ENCODE results near the gene SYT8.
A peak's percentile ranks its signal among the peaks of the same experiment; 100 is the strongest.
"Not testable (repeated sequence)": the region's sequence is repeated elsewhere in the genome, so short reads cannot be mapped to it uniquely, and the experiment has no call there.

SYT8 gene

GRCh38 chr11:1866226-1866625, 31.4 kb downstream of the SYT8 start:
- no peak for DNase-seq
- in situ Hi-C loops (cut with MboI; ENCODE audit: low pct_unique_long_range_greater_than_20kb, low sequenced_read_pairs) = no loop called here

- in situ Hi-C loops (cut with MboI; ENCODE audit: low pct_unique_long_range_greater_than_20kb, low sequenced_read_pairs) = no loop called here
- no peak for DNase-seq
These were observed 32.0 kb downstream of the SYT8 start for GRCh38 chr11:1866776-1867175.

GRCh38 chr11:1867381-1867780, 32.6 kb downstream of the SYT8 start:
- DNase-seq = no peak
- in situ Hi-C loops (cut with MboI; ENCODE audit: low pct_unique_long_range_greater_than_20kb, low sequenced_read_pairs) = no loop called here

GRCh38 chr11:1868056-1868635, 33.4 kb downstream of the SYT8 start:
- no peak for DNase-seq
- in situ Hi-C loops (cut with MboI; ENCODE audit: low pct_unique_long_range_greater_than_20kb, low sequenced_read_pairs) = no loop called here

- no peak for DNase-seq
- in situ Hi-C loops (cut with MboI; ENCODE audit: low pct_unique_long_range_greater_than_20kb, low sequenced_read_pairs) = no loop called here
These were observed 34.0 kb downstream of the SYT8 start for GRCh38 chr11:1868636-1869291.

DNA sequence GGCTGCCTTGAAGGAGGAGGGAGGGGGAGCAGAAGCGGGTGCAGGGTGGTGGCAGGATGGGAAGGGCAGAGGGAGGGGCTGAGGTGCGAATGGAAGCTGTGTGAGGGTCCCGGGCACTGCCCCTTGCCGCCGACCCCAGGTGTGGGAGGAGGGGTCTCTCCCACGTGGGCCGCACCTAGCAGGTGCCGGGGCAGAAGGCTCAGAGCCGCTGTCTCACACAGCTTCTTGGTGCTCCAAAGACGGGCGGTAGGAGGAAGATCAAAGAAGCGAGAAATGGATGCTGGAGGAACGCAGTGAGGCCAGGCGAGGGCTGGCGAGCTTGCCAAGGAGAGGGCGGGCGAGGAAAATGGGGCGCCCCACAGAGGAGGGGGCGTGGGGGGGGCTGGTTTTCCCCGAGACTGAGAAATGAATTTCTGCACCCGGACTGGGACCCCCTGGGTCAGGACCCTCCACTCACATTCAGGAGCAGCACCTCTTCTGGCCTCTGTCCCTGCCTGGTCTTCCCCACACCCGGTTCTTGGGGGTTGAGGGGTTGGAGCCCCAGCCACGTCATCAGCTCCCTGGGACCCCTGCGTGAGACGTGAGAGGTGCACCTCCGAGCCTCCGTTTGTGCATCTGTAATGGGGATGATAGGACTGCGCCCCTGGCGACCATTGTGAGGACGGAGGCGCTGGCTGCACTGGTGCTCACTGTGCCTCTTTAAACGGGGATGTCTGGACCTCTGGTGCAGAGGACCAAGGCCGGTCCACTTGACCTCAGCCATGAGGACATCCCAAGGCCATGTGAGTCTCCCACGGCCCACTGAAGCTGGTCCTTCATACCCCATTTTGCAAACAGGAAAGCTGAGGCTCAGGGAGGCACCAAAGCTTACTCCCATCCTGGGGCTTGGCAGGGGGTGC, 34.9 kb downstream of the SYT8 start:
- no peak for DNase-seq
- in situ Hi-C loops (cut with MboI; ENCODE audit: low pct_unique_long_range_greater_than_20kb, low sequenced_read_pairs) = no loop called here

- DNase-seq = no peak
- in situ Hi-C loops (cut with MboI; ENCODE audit: low pct_unique_long_range_greater_than_20kb, low sequenced_read_pairs) = no loop called here
These were observed 35.5 kb downstream of the SYT8 start for GRCh38 chr11:1870326-1870696.

DNA sequence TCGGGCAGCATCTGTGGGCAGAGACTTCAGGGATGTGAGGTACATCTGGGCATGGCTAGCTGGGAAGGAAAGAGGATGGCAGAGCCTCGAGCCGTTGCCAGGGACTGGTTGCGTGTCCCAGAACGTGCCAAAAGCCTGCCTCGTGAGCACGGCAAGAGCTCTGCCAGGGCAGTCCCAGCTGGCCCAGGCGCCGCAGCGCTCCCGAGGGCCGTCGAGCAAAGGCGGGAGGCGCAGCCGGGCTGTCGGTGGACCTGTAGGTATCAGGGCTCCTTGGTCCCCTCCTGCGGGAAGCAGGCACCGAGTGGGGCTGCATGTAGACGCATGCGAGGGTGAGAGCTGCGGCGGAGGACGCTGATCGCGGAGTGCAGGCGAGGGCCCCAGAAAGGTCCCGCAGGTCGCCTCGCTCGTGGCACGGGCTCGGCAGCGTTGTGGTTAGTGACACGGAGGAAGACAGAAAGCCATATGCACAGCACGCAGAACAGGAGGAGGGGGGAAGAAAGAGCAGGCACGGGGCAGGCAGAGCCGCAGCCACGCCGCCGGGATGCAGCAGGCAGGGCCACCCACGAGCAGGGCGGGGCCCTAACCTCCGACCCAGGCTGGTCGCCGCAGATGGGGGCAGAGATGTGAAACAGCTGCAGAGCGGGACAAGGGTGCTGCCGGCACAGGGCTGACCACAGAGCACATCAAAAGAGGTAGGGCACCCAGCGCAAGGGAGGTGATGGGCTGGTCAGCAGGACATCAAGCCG, 36.1 kb downstream of the SYT8 start:
- in situ Hi-C loops (cut with MboI; ENCODE audit: low pct_unique_long_range_greater_than_20kb, low sequenced_read_pairs) = no loop called here
- no peak for DNase-seq

- in situ Hi-C loops (cut with MboI; ENCODE audit: low pct_unique_long_range_greater_than_20kb, low sequenced_read_pairs) = no loop called here
- DNase-seq = no peak
These were observed 36.7 kb downstream of the SYT8 start for GRCh38 chr11:1871531-1871930.

DNA sequence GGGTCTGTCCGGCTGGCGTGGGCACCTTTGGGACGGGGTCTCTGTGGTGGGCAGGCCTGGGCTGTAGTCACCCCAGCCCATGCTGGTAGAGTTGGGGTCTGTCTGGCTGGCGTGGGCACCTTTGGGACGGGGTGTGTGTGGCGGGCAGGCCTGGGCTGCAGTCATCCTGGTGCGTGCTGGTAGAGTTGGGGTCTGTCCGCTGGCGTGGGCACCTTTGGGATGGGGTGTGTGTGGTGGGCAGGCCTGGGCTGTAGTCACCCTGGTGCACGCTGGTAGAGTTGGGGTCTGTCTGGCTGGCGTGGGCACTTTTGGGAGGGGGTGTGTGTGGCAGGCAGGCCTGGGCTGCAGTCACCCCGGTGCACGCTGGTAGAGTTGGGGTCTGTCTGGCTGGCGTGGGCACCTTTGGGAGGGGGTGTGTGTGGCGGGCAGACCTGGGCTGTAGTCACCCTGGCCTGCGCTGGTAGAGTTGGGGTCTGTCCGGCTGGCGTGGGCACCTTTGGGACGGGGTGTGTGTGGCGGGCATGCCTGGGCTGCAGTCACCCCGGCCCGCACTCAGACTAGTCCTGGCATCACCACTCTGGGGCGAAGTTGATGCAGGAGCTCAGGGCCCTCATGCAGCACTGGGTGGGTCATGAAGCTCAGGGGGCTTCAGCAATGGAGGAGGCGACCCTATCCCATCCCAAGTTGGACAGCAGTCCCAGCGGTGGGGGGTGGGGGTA, 37.6 kb downstream of the SYT8 start:
- DNase-seq = no peak
- in situ Hi-C loops (cut with MboI; ENCODE audit: low pct_unique_long_range_greater_than_20kb, low sequenced_read_pairs) = no loop called here

GRCh38 chr11:1873048-1873812, 38.4 kb downstream of the SYT8 start:
- in situ Hi-C loops (cut with MboI; ENCODE audit: low pct_unique_long_range_greater_than_20kb, low sequenced_read_pairs) = no loop called here
- DNase-seq = no peak

- in situ Hi-C loops (cut with MboI; ENCODE audit: low pct_unique_long_range_greater_than_20kb, low sequenced_read_pairs); DNase-seq: not testable (repeated sequence)
These were observed 39.0 kb downstream of the SYT8 start for GRCh38 chr11:1873813-1874150.

DNA sequence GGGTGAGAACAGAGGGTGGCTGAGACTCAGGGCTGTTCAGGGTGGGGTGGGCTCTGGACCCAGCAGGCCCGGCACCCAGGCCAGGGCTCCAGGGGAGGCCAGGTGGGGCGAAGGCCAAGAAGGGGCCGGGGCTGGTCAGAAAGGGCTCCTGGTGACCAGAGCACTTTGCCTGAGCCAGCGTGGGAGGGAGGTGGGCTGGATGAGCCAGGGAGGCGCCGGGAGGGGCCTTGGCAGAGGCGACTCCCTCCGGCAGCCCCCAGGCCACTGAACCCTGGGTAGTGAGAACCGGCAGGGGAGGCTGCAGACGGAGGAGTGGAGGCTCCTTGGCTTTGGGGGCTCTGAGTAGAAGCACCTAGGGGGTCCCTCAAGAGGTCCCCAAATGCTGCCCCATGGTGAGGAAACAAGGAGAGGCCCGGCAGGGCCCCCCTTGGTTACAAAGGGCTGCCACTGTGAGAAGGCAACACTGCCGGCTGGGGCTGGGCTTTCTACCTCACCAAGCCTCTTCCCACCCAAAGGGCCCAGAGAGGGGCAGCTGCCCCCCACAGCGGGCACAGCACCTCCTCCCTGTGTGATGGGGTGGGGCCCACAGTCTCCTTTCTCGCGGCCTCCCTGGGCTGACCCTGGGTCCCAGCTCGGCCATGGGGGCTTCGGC, 39.8 kb downstream of the SYT8 start:
- in situ Hi-C loops (cut with MboI; ENCODE audit: low pct_unique_long_range_greater_than_20kb, low sequenced_read_pairs); DNase-seq: not testable (repeated sequence)

DNA sequence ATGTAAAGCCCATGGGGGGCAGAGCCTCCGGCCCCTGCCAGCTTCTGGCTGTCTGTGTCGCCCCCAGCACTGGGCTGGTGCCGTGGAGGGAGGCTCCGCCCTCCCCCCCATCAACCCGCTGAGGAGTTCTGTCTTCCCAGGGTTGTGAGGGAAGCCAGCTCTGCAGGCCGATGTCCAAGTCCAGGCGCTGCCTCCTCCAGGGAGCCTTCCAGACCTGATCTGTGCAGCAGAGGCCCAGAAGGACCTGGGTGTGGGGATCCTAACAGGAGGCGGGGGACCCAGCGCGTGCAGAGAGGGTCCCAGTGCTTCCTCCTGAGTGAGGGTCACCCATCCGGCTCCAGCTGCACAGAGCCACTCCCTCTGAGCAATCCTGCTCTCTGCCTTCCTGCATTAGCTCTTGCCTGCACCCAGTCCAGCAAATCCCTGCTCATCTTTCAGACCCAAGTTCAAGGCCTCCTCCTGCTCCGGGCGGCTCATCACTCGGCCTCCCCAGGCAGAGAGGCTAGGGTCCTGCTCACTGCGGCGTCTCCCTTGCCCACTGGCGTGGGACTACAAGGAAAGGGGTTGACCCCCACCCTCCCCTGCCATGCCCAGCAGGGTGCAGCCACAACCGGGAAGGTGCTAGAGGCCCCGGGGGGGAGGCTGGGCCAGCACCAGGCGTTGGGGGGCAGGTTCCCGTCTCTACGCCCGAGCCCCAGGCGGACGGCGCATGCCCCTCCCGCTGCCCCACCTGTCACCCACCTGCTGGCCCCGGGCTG, 40.5 kb downstream of the SYT8 start:
- in situ Hi-C loops (cut with MboI; ENCODE audit: low pct_unique_long_range_greater_than_20kb, low sequenced_read_pairs) = no loop called here
- no peak for DNase-seq

DNA sequence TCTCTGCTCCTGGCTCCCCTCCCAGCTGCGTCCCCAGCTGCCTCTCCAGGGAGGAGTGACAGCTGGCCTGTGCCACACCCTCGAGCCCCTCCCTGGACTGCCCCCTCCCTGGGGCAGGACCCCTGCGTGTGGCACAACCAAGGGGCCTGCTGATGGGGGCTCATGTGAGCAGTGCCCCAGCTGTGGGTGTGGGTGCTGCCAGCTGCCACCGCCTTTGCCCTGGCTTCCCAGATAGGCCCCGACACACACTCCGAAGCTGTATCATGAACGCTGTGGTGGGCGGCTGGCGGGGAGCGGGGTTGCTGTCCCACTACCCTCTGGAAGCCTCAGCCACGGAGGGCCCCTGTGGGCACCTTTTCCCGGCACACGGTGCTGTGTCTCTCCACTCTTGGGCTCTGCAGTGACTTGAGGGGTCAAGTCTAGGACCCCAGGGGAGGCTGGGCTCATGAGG, 41.1 kb downstream of the SYT8 start:
- DNase-seq; in situ Hi-C loops (cut with MboI; ENCODE audit: low pct_unique_long_range_greater_than_20kb, low sequenced_read_pairs): not testable (repeated sequence)

- peak; percentile 39 for DNase-seq
- in situ Hi-C loops (cut with MboI; ENCODE audit: low pct_unique_long_range_greater_than_20kb, low sequenced_read_pairs) = no loop called here
These were observed 41.7 kb downstream of the SYT8 start for GRCh38 chr11:1876361-1877063.

Measured in KBM-7 (cell line).